GM10266 (cell line): ENCODE results near the gene C11orf16.
A peak's percentile ranks its signal among the peaks of the same experiment; 100 is the strongest.

Experiments
- DNase-seq: peaks from one replicate; pipeline ENCODE4 v3.0.0; 2012; ENCODE audit errors: extremely low spot score
- TF ChIP-seq, protein P1 (sequence below): IDR thresholded peaks from 2 replicates; pipeline ENCODE4 v1.5.1; 2012; ENCODE audit warnings: mild to moderate bottlenecking, low read depth; ENCODE audit not compliant: control insufficient read depth, insufficient read depth; ENCODE audit errors: missing control alignments

Gene C11orf16

DNA sequence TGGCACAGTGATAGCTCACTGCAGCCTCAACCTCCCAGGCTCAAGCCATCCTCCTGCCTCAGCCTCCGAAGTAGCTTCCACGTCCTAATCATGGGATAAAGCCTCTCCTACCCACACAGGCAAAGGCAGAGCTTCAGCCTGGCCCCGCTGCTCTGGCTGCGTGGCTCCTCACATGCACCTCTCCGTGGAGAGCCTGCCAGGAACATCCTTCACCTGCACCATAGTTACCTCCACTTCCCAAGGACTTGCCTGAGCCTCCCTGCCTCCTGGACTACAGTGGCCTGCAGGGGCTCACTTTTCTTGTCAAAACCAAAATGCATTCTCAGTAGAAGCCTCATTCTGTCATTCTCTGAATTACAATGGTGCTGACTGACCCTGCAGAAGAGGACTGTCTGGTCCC is 6.5 kb downstream of the C11orf16 start:
- TF ChIP-seq, protein P1, sequence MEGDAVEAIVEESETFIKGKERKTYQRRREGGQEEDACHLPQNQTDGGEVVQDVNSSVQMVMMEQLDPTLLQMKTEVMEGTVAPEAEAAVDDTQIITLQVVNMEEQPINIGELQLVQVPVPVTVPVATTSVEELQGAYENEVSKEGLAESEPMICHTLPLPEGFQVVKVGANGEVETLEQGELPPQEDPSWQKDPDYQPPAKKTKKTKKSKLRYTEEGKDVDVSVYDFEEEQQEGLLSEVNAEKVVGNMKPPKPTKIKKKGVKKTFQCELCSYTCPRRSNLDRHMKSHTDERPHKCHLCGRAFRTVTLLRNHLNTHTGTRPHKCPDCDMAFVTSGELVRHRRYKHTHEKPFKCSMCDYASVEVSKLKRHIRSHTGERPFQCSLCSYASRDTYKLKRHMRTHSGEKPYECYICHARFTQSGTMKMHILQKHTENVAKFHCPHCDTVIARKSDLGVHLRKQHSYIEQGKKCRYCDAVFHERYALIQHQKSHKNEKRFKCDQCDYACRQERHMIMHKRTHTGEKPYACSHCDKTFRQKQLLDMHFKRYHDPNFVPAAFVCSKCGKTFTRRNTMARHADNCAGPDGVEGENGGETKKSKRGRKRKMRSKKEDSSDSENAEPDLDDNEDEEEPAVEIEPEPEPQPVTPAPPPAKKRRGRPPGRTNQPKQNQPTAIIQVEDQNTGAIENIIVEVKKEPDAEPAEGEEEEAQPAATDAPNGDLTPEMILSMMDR = no peak
- DNase-seq = no peak

DNA sequence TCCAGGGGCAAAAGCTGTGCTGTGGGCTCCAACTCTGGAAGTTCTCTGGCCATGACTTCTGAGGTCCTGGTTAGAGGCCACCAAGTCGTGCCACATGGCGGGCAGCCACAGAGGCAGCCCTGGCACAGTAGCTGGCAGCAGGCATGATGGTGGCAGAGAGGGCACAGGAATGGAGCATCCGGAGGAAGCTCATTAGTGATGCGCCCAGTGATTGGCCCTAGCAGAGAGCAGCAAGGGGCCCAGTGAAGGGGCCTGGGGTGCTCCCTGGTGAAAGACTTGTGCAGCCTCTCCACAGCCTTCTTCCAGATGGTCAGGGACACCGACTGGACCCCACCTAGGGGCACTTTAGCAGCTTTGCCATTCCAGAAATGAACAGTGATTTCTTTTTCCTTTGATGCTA is 7.0 kb downstream of the C11orf16 start:
- DNase-seq = no peak
- TF ChIP-seq, protein P1 = no peak

DNA sequence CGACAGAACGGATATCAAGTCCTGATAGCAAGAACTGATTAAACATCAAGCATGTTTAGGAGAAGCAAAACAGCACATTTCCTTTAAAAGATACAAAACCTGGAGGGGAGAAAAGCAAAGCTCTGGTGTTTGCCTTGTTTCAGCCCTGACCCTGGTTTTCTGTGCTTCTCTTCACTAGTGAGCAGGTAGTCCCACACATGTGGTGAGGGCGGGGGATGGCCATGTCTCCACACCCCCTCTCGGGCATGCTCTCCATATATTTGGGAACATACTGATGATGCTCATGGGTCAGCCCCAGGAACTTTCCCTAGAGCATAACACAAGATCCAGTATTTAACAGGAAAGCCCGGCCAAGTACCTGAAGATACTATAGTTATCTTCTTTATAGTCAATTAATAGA is 10.1 kb downstream of the C11orf16 start:
- TF ChIP-seq, protein P1 = no peak

DNA sequence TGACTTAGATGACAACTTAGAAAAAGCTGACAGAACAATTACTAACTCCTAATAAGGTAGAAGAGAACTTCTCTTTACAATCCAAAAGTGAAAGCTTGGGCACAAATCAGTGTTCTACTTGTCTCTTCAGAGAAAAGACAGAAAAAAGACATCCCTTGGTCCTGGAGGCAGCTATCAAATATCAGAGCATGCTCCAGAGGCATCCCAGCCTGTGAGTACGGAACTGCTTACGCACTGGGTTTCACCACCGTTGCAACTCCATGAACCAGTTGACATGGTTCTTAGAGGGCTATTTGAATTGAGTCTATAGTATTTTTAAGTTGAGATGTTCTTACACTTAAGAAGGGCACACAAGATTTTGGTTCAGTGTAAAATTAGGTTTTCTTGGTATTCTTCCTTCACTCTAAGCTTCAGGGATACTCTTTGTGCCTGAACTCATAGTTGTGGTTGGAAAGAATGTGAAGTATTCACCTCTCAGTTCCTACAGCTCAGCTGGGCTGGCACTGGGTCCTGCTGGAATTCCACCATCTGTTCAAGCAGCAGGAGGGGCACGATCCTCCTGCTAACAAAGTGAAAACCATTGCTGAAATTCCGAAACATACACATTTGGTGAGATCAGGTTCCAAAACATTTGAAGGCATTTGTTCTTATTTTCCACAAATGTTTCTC is 15.5 kb downstream of the C11orf16 start:
- no peak for DNase-seq
- TF ChIP-seq, protein P1 = no peak

More for the DNA sequence above, 10.1 kb downstream of the C11orf16 start:
- DNase-seq = no peak

DNA sequence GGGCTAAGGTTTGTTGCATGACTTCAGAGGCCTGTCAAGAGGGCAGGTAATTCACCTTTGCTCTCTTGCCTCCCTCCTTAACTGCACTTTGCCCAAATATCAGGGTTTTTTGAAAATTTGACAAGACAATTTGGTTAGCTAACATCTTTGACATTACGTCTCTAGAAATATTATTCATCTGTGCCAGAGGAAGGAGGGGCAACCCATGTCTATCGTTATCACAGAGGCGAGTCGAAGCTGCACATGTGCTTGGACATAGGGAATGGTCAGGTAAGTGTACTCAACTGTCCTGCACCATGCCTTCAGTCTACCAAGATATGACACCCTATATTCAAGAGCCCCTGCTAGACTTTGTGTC is 18.1 kb downstream of the C11orf16 start:
- no peak for DNase-seq
- TF ChIP-seq, protein P1 = no peak

DNA sequence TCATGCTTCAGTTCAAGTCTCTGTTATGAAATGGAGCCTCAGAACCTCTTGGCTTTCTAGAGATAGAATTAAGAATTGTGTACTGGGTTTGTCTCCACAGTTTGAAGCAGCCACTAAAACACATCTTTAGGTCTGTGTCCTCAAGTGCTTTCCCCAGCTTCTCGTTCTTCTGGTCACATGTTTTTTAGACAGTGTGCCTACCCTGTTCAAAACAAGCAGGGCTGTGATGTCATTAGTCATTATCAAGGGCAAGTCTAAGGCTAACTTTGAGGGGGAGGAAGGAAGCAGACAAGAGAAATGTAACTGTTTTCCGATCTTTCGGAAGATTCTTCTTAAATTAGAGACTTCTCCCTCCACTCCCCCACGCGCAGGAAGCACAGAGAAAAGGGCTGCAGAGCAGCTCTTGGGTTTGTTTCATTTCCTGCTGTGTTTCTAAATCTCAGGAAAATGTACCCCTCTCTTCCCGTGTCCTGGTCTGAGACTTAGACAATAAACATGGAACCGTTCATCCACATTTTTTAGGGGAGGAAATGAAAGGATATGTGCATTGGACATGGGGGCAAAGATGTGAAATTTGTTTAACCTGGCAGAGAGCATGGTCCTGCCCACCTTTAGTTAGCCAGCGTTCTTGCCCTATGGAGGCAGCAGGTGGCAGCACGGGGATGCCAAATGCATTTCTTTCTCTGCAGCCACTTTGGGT is 18.6 kb downstream of the C11orf16 start:
- DNase-seq = peak; percentile 42
- TF ChIP-seq, protein P1 = peak; percentile 81
